ENCODE data around the gene F12. TPM values are rescaled to one million over a fixed set of nuclear protein-coding genes. Genes with fewer than 3 reads are reported as not detected.

Gene F12
- total and polyA plus RNA-seq, 2 of the 8 experiments (the other 6 are each of a cell fraction or from before 2014, with no cell fraction given), result 6.5 to 7.8 TPM

DNA sequence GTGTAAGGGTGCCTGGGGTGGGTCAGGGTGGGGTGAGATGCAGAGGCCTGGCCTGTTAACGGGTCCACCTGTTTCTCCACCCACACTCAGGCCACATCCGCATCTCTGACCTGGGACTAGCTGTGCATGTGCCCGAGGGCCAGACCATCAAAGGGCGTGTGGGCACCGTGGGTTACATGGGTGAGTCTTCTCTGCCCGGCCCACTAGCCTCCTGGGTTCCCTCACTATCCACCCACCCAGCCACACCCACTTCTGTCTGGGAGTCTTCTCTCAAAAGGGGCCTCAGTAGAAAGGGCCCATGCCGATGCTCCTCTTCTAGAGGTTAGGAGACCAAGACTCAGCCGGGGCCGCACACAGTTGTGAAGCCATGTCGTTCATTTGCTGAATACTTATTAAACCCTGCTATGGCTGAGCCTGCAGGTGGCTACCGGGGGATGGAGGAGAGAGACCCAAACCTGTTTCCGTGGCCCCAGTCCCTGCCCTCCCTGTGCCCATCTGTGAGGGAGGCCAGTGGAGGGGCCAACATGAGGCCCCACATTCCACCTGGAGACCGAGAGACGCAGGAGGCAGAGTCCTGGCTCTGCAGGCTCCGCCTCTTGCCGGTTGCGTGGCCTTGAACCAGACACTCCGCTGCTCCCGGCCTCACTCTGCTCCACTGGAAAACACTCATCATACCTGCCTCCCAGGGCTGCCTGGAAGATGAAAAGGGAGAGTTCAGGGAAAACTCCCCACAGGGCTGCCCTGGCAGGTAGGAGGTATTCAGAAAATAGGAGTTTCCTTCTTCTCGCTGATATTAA lies 25.8 kb upstream of the F12 start:
- Histone ChIP-seq H3K18ac (ENCODE audit: extremely low read depth, low read length) (no peak overlapping the region), H2BK5ac (ENCODE audit: low read depth, low read length) (no peak overlapping the region), H3K9me3 (ENCODE audit: insufficient read depth in 2 of 2, low read depth in 1 of 2, low read length in 1 of 2) (no peaks in the 10 kb centered on the region), H3K56ac (replicated peaks; ENCODE audit: insufficient read length, low read depth, low read length) (no peak overlapping the region), H3K14ac (ENCODE audit: insufficient read length) (no peak overlapping the region), H3K4me2 (ENCODE audit: insufficient read depth in 1 of 2, low read depth in 2 of 2, low read length in 2 of 2) (no peak overlapping the region), H2BK15ac (ENCODE audit: low read length) (no peak overlapping the region), H3K4ac (replicated peaks; ENCODE audit: insufficient read length, low read depth, low read length) (no peak overlapping the region), H2BK12ac (ENCODE audit: low read depth, low read length) (no peak overlapping the region), H3K36me3 (ENCODE audit: control insufficient read depth in 2 of 4, insufficient read depth in 4 of 4, low read length in 3 of 4) (peaks cover 7 to 46% (median 30%) of the 10 kb centered on the region in 4 experiments; a peak in 6 of 8 replicates), H3K79me2 (ENCODE audit: control insufficient read depth in 1 of 2, insufficient read depth in 2 of 2, low read length in 2 of 2) (no peaks in the 10 kb centered on the region), H4K8ac (ENCODE audit: extremely low read depth, insufficient read depth, low read length) (no peak overlapping the region), H4K20me1 (replicated peaks in 1 of 2; ENCODE audit: control insufficient read depth in 1 of 2, insufficient read depth in 2 of 2, low read length in 2 of 2) (peaks cover 6 to 13% of the 10 kb centered on the region in 2 experiments), H2AK5ac (ENCODE audit: low read depth, low read length) (no peak overlapping the region), H3K4me3 (ENCODE audit: extremely low read depth in 1 of 4, insufficient read depth in 2 of 4, low read depth in 3 of 4, low read length in 4 of 4) (no peak overlapping the region), H2BK20ac (ENCODE audit: low read length) (no peak overlapping the region), H3K23me2 (ENCODE audit: low read depth, low read length) (no peaks in the 10 kb centered on the region), H3K27me3 (replicated peaks in 1 of 4; ENCODE audit: control insufficient read depth in 3 of 4, extremely low read depth in 1 of 4, insufficient read depth in 3 of 4, low read length in 3 of 4) (no peaks in the 10 kb centered on the region), H2AFZ (ENCODE audit: low read length) (no peak overlapping the region), H3K4me1 (replicated peaks in 1 of 4; ENCODE audit: control insufficient read depth in 3 of 4, insufficient read depth in 4 of 4, low read length in 3 of 4) (peaks cover 0 to under 1% (median under 1%) of the 10 kb centered on the region in 4 experiments; a peak in 3 of 7 replicates), H4K91ac (replicated peaks; ENCODE audit: insufficient read length, low read length) (no peak overlapping the region), H3K27ac (ENCODE audit: low read depth, low read length) (no peak overlapping the region), H3K23ac (ENCODE audit: insufficient read length) (no peak overlapping the region), H2BK120ac (replicated peaks; ENCODE audit: low read depth, low read length) (no peak overlapping the region), H3K9ac (replicated peaks in 1 of 4; ENCODE audit: extremely low read depth in 1 of 4, low read depth in 3 of 4, low read length in 3 of 4) (no peak overlapping the region), H3K79me1 (ENCODE audit: low read depth, low read length) (no peaks in the 10 kb centered on the region), H4K5ac (ENCODE audit: insufficient read length, low read depth, low read length) (no peak overlapping the region)
- 91% methylated on average over 15 of the region's 20 CpGs; no CpG with 5 or more reads in 1 of the 2 experiments for WGBS, 2 experiments (ENCODE audit: extremely low coverage in 1 of 2, insufficient coverage in 1 of 2, insufficient read length in 1 of 2, insufficient replicate concordance in 2 of 2, low coverage in 1 of 2, low lambda C conversion rate in 2 of 2, missing lambda C conversion rate in 1 of 2)
- FAIRE-seq, result no peak
- POLR2A ChIA-PET (ENCODE audit: partially characterized antibody), result interaction anchor here (0.9 to 67.5 kb wide), 7 partner anchors 10 to 45 kb away, joined by 3 to 3349 read pairs (median 7); partner anchors contain the start of genes DBN1, DOK3, GRK6 and PDLIM7
- no peak for DNase-seq (ENCODE audit: low read depth in 1 of 2, low spot score in 2 of 2)
- CTCF ChIA-PET (ENCODE audit: partially characterized antibody), result interaction anchor here (0.6 to 23.6 kb wide), 6 partner anchors 27 to 66 kb away, joined by 4 to 430 read pairs (median 8); partner anchors contain the start of gene SLC34A1
- no peak for TF ChIP-seq HDAC2 (IDR thresholded peaks at IDR 0.05; ENCODE audit: borderline replicate concordance in 1 of 2, low read depth in 2 of 2, low read length in 2 of 2)
- TF ChIP-seq CEBPB (IDR thresholded peaks at IDR 0.05; ENCODE audit: low read depth, low read length), result no peak
- TF ChIP-seq SIX5 (IDR thresholded peaks at IDR 0.05; ENCODE audit: low read depth, low read length), result no peak
- TF ChIP-seq CTCF (IDR thresholded peaks at IDR 0.05; ENCODE audit: control extremely low read depth in 1 of 3, insufficient read depth in 1 of 3, low read depth in 1 of 3, low read length in 3 of 3), result no peak
- TF ChIP-seq RBBP5 (IDR thresholded peaks at IDR 0.05; ENCODE audit: borderline replicate concordance, low read depth, low read length), result no peak
- TF ChIP-seq ZNF274 (IDR thresholded peaks at IDR 0.05; ENCODE audit: borderline replicate concordance, extremely low read depth, low read length), result no peak
